Activated T-cell treated with anti-CD3 and anti-CD28 coated beads, Interleukin-2, amount 50 U/mL, for 48 hours (primary cell): ENCODE data around the gene KIF26B.

Experiments
- DNase-seq, 2 experiments: peaks; one replicate each; pipeline ENCODE4 v3.0.0-alpha.2; 2020

The KIF26B gene

GRCh38 chr1:245580651-245581050 is 425.9 kb downstream of the KIF26B start:
- no peak for DNase-seq

DNA sequence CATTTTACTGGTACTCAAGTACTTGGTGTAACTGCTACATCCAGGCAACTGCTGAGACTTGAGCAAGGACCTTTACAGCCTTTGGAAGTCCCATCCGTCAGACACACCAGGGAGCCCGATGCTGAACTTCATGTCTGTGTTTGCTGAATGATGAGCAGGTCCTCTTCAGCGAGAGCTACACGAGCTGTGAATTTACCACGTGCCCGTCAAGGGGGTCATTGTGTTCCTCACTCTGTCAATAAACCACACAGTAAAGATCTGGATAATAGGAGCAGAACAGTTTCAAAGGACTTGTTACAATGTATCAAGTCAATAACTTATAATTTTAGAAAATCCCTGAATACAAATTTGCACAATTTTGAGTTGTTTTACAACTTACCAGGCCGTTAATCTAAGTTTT is 427.2 kb downstream of the KIF26B start:
- DNase-seq = no peak

DNA sequence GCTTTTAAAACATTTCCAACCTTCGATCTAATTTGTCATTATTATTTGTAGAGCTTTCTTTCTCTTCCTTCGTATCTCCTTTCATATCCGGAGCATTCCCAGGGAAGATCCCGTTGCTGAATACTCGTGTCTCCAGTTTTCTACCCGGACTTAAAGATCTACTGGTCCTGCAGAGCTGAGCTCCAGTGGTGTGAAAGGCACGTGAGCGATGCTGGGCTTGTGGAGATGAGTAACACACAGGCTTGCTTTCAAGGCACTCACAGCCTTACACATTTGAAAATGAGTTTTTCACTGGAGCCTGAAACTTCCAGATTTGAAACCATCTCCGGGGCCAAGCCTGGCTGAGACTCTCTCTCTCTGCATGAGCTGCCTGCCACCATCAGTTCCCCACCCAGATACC is 428.3 kb downstream of the KIF26B start:
- DNase-seq = no peak

DNA sequence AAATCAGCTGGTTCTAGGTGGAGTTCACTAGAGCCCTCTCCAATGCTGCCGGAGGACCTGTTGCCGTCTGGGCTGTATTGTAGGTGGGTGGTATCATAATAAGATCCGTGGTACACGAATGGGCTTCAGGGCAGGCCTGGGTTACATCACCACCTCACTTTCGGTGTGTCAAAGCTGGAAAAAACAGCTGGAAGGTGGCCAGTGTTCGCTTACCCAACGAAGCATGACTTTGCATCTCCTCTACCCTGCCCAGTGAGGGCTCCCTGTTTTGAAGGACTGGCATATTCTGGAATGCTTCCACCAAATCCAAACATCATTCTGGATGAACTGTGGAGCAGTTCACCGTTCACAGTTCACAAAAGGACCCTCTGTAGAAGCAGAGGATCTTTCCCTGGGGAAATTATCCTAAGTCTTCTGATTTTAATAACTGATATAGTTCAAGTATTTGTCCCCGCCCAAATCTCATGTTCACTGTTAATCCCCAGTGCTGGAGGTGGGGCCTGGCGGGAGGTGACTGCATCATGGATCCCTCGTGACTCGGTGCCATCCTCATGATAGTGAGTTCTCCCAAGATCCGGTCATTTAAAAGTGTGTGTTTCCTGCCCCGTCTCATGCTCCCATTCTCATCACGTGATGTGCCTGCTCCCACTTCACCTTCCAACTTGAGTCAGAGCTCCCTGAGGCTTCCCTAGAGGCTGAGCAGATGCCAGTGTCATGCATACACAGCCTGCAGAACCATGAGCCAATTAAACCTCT is 429.0 kb downstream of the KIF26B start:
- no peak for DNase-seq

GRCh38 chr1:245585252-245585959 is 430.6 kb downstream of the KIF26B start:
- no peak for DNase-seq

DNA sequence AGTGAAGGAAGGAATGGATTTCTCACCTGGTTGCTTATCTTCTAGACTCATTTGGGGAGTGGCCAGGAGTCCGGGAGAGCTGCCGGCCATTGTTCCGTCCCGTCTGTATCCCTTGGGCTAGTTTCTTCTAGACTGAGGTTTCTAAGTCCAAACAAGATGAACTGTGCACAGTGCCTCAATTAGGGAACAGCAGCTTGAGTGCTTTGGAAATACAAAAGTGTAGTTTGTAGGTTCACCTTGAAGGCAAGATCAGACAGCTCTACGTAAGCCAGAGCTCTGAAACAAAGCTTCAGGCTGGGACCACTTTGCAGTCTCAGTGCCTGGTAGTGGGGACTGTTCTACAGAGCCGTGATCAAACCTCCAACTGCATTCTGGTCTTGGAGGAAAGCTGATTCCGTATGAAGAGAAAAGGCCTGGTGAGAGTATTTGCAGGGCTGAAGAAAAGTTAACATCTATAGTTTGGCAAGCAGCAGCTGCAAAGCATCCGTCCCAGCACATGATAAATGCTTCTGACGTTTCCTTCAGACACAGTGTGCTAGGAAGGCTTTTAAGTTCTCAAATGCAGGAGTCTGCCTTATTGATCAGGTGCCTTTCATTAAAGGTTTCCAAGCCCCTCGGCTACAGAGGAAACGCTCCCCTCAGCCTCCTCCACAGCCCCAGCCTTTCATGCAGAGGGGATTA is 432.8 kb downstream of the KIF26B start:
- no peak for DNase-seq

GRCh38 chr1:245588116-245588639 is 433.4 kb downstream of the KIF26B start:
- DNase-seq = no peak

- DNase-seq = no peak
Observed at GRCh38 chr1:245589316-245589715, 434.5 kb downstream of the KIF26B start.

GRCh38 chr1:245589906-245590305 is 435.1 kb downstream of the KIF26B start:
- no peak for DNase-seq

GRCh38 chr1:245590726-245591125 is 435.9 kb downstream of the KIF26B start:
- no peak for DNase-seq

- DNase-seq = no peak
Observed at GRCh38 chr1:245591346-245592188, 436.8 kb downstream of the KIF26B start.

DNA sequence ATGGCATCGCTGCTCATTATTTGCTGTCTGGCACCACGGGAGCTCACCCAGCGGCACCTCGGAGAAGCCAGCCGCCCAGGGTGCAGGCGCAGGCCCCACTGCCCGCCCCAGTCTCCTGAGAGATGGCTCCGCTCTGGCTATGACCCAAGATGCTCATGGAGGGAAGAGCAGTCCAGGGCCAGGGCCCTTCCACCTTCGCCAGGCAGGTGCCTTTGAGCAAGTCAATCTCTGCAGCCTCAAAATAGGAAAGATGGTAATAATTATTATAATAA is 437.3 kb downstream of the KIF26B start:
- DNase-seq = no peak

DNA sequence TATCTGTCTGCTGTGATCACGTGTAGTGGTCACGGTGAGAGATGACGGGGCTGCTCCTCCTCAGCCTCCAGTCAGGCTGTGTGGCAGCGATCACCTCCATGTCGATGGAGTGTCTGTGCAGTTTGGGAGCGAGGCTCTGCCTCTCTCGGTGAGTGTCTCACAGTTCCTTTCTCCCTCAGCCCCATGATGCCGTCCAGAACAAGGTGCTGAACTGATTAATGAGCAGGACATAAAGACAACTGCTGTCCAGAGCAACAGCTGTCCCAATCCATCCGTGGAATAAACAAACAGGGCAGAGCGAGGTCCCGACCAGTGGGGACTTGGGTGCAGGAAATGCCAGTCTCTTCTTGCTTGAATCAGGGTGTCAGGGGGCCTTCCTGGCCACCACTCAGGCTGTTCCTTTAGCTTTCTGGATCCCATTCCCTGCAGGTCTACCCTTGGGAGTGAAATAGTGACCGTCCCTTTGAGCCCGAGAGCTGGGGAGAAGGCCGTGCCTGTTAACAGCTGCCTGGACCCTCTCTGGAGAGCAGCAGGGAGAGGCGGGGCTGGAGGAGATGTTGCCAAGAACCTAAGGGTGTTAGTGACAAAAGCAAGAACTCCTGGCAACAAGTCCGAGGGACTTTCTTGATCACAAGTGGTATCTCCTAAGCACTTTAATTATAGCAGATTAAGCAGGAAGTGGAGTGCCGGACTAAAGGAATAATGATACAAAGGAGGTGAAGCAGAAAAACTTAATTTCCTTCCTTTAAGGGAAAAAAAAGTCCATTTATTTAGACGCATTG is 443.9 kb downstream of the KIF26B start:
- no peak for DNase-seq

- no peak for DNase-seq
Observed at GRCh38 chr1:245599371-245600174, 444.8 kb downstream of the KIF26B start.

DNA sequence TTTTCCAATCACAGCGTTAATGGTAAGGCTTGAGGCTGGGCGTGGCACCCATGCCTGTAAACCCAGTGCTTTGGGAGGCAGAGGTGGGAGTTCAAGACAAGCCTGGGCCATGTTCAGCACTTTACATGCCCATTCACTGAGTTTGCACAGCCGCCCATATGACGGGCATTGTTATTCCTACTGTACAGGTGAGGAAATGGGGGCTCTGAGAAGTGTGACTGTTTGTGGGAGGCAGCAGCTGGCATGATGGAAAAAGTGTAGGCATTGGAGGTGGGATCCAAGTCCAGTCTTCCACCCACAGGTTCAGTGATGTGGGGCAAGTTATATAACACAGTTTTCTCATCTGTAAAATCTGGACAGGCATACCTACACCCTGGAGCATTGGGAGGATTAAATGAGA is 445.9 kb downstream of the KIF26B start:
- DNase-seq = no peak

DNA sequence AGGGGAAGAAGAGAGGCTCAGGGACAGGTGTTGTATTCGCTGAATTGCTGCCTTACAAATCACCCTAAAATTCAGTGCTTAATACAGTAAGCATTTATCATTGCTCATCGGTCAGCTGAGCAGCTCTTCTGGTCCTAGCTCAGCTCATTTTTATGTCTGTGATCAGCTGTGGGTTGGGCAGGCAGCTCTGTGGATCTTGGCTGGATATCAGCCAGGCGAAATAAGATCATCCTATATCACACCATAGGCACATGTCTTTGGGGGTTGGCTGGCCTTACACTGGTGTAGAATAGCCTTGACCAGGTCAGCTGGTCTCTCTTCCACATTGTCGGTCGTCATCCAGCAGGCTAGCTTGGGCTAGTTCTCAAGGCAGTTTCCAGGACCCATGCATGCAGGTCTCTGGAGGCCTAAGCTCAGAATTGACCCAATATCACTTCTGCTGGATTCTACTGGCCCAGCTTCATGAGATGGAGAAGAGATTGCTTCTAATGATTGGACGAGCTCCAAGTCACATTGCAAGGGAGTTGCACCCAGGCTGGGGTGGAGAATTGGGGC is 448.6 kb downstream of the KIF26B start:
- no peak for DNase-seq

DNA sequence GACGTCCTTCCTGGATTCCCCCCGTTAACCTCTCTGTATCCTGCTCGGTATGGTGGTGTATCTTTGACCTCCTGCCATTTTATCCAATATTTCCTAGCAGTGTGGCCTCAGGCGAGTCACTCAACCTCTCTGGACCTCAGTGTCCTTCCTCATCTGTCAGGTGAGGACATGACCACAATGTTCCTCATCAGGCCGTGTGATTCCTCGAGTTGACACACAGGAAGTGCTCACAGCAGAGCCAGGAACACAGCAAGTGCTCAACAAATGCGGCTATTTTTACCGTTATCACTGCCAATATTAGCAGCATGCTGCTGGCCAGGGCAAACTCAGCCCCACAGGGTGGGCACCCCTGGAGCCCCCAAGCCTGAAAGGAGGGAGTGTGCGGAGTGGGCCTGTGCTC is 450.2 kb downstream of the KIF26B start:
- no peak for DNase-seq

GRCh38 chr1:245605480-245606156 is 450.8 kb downstream of the KIF26B start:
- no peak for DNase-seq

- DNase-seq = no peak
Observed at GRCh38 chr1:245606157-245606725, 451.5 kb downstream of the KIF26B start.

DNA sequence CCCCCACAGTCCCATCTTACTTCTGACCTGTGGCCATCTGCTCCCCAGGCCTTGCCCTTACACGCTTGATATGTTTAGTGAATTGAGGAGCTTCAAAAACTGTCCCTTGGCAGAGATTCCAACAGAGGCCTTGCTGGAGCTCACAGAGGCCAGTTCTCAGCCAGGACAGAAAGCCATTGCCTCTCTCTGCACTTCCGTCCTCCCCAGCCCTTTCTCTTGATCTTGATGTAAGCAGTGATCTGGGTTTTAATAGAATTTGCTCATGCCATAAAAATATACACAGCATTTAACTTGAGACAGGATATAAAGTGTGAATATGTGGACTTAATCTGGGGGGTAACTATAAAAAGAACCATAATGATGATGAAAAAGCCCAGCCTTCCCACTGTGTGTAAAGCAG is 453.5 kb downstream of the KIF26B start:
- DNase-seq = no peak
